ENCODE results near the gene CTNND2. TPM values are rescaled to one million over a fixed set of nuclear protein-coding genes. Genes with fewer than 3 reads are reported as not detected.

Gene CTNND2
- total RNA-seq, 6 donors from 2014 or later: 1.1 to 12.4 (median 3.2) TPM

GRCh38 chr5:10927608-10928007, 976.6 kb downstream of the CTNND2 start:
- DNase-seq (no peak), ATAC-seq (ENCODE audit: low FRiP score in 2 of 2) (no peak)
- no peak for TF ChIP-seq POLR2A (IDR thresholded peaks at IDR 0.05)
- no peak for TF ChIP-seq POLR2AphosphoS5 (IDR thresholded peaks at IDR 0.05)
- TF ChIP-seq CTCF (IDR thresholded peaks at IDR 0.05): no peak
- TF ChIP-seq EP300 (IDR thresholded peaks at IDR 0.05): no peak
- H3K9me3 ChIP-seq: no peaks in the 10 kb centered on the region
- H3K4me3 ChIP-seq: no peak overlapping the region
- no peaks in the 10 kb centered on the region for H3K4me1 ChIP-seq
- H3K27ac ChIP-seq: no peak overlapping the region
- no peaks in the 10 kb centered on the region for H3K27me3 ChIP-seq
- H3K36me3 ChIP-seq: no peaks in the 10 kb centered on the region

- no peak for ATAC-seq (ENCODE audit: low FRiP score in 2 of 2)
These were observed 980.9 kb downstream of the CTNND2 start for GRCh38 chr5:10923310-10923709.

More at GRCh38 chr5:10923310-10923709, 980.9 kb downstream of the CTNND2 start:
- 50 to 72% methylated on average over 3 of the region's 3 CpGs for WGBS, 2 donors
- TF ChIP-seq POLR2AphosphoS5 (IDR thresholded peaks at IDR 0.05): no peak
- no peak for TF ChIP-seq POLR2A (IDR thresholded peaks at IDR 0.05)
- no peak for TF ChIP-seq CTCF (IDR thresholded peaks at IDR 0.05)
- TF ChIP-seq EP300 (IDR thresholded peaks at IDR 0.05): no peak
- Histone ChIP-seq H3K27ac (no peak overlapping the region), H3K4me1 (no peaks in the 10 kb centered on the region), H3K36me3 (no peaks in the 10 kb centered on the region), H3K4me3 (no peak overlapping the region), H3K9me3 (no peaks in the 10 kb centered on the region), H3K27me3 (no peaks in the 10 kb centered on the region)
- DNase-seq: no peak

Small RNA genes lying within 50 kb of the gene (small RNA-seq; reads per million reads assigned to genes)
- 0 reads per million in 4 donors for gene RNU6-429P
